K562 (cell line): ENCODE measurements around the gene SAP130. TPM values are rescaled to one million over a fixed set of nuclear protein-coding genes. Genes with fewer than 3 reads are reported as not detected.

Experiments used
- ATAC-seq: fragments of 200-7000 bp; cut with Tn5 transposase; 3 replicates; pipeline ENCODE4 v1.9.1; 2020; ENCODE audit warnings: moderate library complexity
- BruUV-seq: library from RNA; stranded (reverse); fragments of 400-500 nt; replicated peaks from 2 replicates; lab custom pipeline; 2021; lab: Mats Ljungman, UMichigan
- CTCF ChIA-PET: fragments of 300-600 bp; formaldehyde crosslinking; extraction: SDS; loops from one replicate; lab custom pipeline; 2021; ENCODE audit warnings: low intra/inter-chr PET ratio; lab: Yijun Ruan, JAX
- POLR2A ChIA-PET: fragments of 300-600, 350-650 bp; sonication (Branson Sonifier 250); formaldehyde crosslinking; extraction: SDS; loops from one replicate; lab custom pipeline; 2021; ENCODE audit warnings: antibody characterized with exemption, inconsistent platforms; lab: Yijun Ruan, JAX
- DNase-seq, 4 experiments: peaks; one replicate each; pipeline versions ENCODE4 v3.0.0 to v3.0.0-alpha.2; 2011 to 2018; ENCODE audit warnings: low spot score in 3 of 4, mixed read lengths in 3 of 4; ENCODE audit errors: extremely low read depth in 1 of 4
- FAIRE-seq: peaks from 2 replicates; lab custom pipeline; 2011; peaks lifted over from hg19 to GRCh38; lab: Jason Lieb, UNC
- H2AFZ ChIP-seq: 2 replicates; pipeline ENCODE4 v1.6.0; 2011; ENCODE audit warnings: low read depth, low read length, control low read depth, inconsistent platforms
- H3K27ac ChIP-seq: fragments of 200-600 bp; 3 replicates; pipeline ENCODE4 v1.8.0; 2011; ENCODE audit warnings: low read depth, mild to moderate bottlenecking, control low read depth, inconsistent platforms, low read length, moderate library complexity, mixed read lengths; ENCODE audit errors: extremely low read depth
- H3K27me3 ChIP-seq, 2 experiments: fragments of 300-600 bp in 1 of 2; 2 replicates in 1 of 2; 3 replicates in 1 of 2; pipeline versions ENCODE4 v1.6.0 to v1.8.0; 2011; ENCODE audit warnings: inconsistent platforms in 2 of 2, low read length in 2 of 2, mild to moderate bottlenecking in 1 of 2, mixed read lengths in 1 of 2, moderate library complexity in 1 of 2; ENCODE audit not compliant: control insufficient read depth in 2 of 2, insufficient read depth in 2 of 2
- H3K36me3 ChIP-seq: fragments of 300-600 bp; 3 replicates; pipeline ENCODE4 v1.8.0; 2011; ENCODE audit warnings: mild to moderate bottlenecking, low read length, inconsistent platforms; ENCODE audit not compliant: control insufficient read depth, insufficient read depth
- H3K4me1 ChIP-seq, 2 experiments: fragments of 200-600 bp in 1 of 2; replicated peaks in 1 of 2; 2 replicates in 1 of 2; 3 replicates in 1 of 2; pipeline versions ENCODE4 v1.5.1 to v1.8.0; 2011; ENCODE audit warnings: inconsistent platforms in 2 of 2, low read length in 2 of 2, mild to moderate bottlenecking in 1 of 2, mixed read lengths in 1 of 2, moderate library complexity in 1 of 2; ENCODE audit not compliant: control insufficient read depth in 2 of 2, insufficient read depth in 2 of 2
- H3K4me2 ChIP-seq: 2 replicates; pipeline ENCODE4 v1.6.1; 2011; ENCODE audit warnings: low read length, control low read depth, inconsistent platforms, mixed read lengths; ENCODE audit not compliant: insufficient read depth
- H3K4me3 ChIP-seq: fragments of 200-600 bp; sonication (generic), shearing (Covaris generic); 2 replicates; pipeline ENCODE4 v1.5.1; 2016; ENCODE audit warnings: control low read depth, inconsistent platforms
- H3K79me2 ChIP-seq: fragments of 200-600 bp; 3 replicates; pipeline ENCODE4 v1.8.0; 2011; ENCODE audit warnings: low read length, inconsistent platforms; ENCODE audit not compliant: control insufficient read depth, insufficient read depth
- H3K9ac ChIP-seq, 2 experiments: 2 replicates each; pipeline versions ENCODE4 v1.6.0 to v1.6.1; 2011; ENCODE audit warnings: low read depth in 2 of 2, low read length in 2 of 2, control low read depth in 1 of 2, inconsistent platforms in 1 of 2, mild to moderate bottlenecking in 1 of 2, mixed read lengths in 1 of 2; ENCODE audit not compliant: insufficient read depth in 1 of 2
- H3K9me1 ChIP-seq: one replicate; pipeline ENCODE4 v1.6.0; 2011; ENCODE audit warnings: inconsistent platforms, mild to moderate bottlenecking, low read length, moderate library complexity; ENCODE audit not compliant: control insufficient read depth, insufficient read depth
- H3K9me3 ChIP-seq: replicated peaks from 2 replicates; pipeline ENCODE4 v1.5.1; 2011; ENCODE audit warnings: low read depth, low read length, inconsistent platforms; ENCODE audit not compliant: control insufficient read depth, insufficient read depth
- H4K20me1 ChIP-seq: replicated peaks from 2 replicates; pipeline ENCODE4 v1.6.1; 2011; ENCODE audit warnings: low read length, inconsistent platforms, mixed read lengths; ENCODE audit not compliant: control insufficient read depth, insufficient read depth
- CBX3 ChIP-seq, 2 experiments: IDR thresholded peaks; 1 replicate in 1 of 2; 2 replicates in 1 of 2; pipeline ENCODE4 v1.6.1; 2012; ENCODE audit warnings: inconsistent platforms in 2 of 2, low read length in 2 of 2, borderline replicate concordance in 1 of 2, control low read depth in 1 of 2
- E2F6 ChIP-seq, 2 experiments: IDR thresholded peaks; 2 replicates each; pipeline ENCODE4 v1.6.1; 2011; ENCODE audit warnings: borderline replicate concordance in 1 of 2, control low read depth in 1 of 2, low read depth in 1 of 2, low read length in 1 of 2, mild to moderate bottlenecking in 1 of 2, mixed read lengths in 1 of 2, moderate library complexity in 1 of 2; ENCODE audit not compliant: insufficient read depth in 1 of 2, insufficient read length in 1 of 2, poor library complexity in 1 of 2, severe bottlenecking in 1 of 2; ENCODE audit errors: extremely low read depth in 1 of 2
- HDAC6 ChIP-seq: IDR thresholded peaks from 2 replicates; pipeline ENCODE4 v1.6.1; 2012; ENCODE audit warnings: low read depth, mild to moderate bottlenecking, control low read depth, inconsistent platforms, low read length, moderate library complexity
- NCOA2 ChIP-seq, 2 experiments: fragments of 450-650 bp; IDR thresholded peaks; 2 replicates each; pipeline ENCODE4 v1.6.1; 2018; ENCODE audit warnings: mild to moderate bottlenecking in 2 of 2, moderate library complexity in 1 of 2; ENCODE audit not compliant: partially characterized antibody in 2 of 2
- RBM22 ChIP-seq: fragments of 200-400 bp; formaldehyde crosslinking; IDR thresholded peaks from 2 replicates; pipeline ENCODE4 v1.6.1; 2018; ENCODE audit warnings: low read length, low read depth; ENCODE audit not compliant: poor library complexity, severe bottlenecking
- VEZF1 ChIP-seq: fragments of 200-800 bp; sonication (Bioruptor generic); IDR thresholded peaks from 2 replicates; pipeline ENCODE4 v1.6.1; 2017; ENCODE audit warnings: missing genetic modification characterization, missing compliant biosample characterization
- ZNF175 ChIP-seq: fragments of 200-800 bp; sonication (Bioruptor generic); IDR thresholded peaks from 2 replicates; pipeline ENCODE4 v1.6.1; 2016; ENCODE audit warnings: low read depth, mild to moderate bottlenecking, missing genetic modification characterization, missing compliant biosample characterization
- ZNF778 ChIP-seq: fragments of 450-650 bp; formaldehyde crosslinking; IDR thresholded peaks from 2 replicates; pipeline ENCODE4 v1.4.0; 2020; ENCODE audit warnings: mild to moderate bottlenecking, moderate library complexity
- WGBS: fragments of 100-300 bp; shearing (Covaris generic); methylation state at CpG from one replicate; pipeline ENCODE4 v1.1.6; 2016; ENCODE audit warnings: low coverage, mixed read lengths; ENCODE audit not compliant: insufficient coverage; ENCODE audit errors: missing lambda C conversion rate; 5-methylcytosine and 5-hydroxymethylcytosine counted together
- in situ Hi-C: fragments of 300-500 bp; cut with MboI; formaldehyde crosslinking; loops from 4 replicates; pipeline ENCODE4 v1.15.0; 2018; ENCODE audit warnings: inconsistent platforms, mixed read lengths
- intact Hi-C: fragments of 100-400 bp; cut with micrococcal nuclease; formaldehyde crosslinking; loops from 2 replicates; pipeline ENCODE4 v1.14.2; 2022
- polyA plus RNA-seq, 8 experiments: library from polyadenylated mRNA; depleted of rRNA in 4 of 8; stranded (reverse) in 5 of 8; unstranded in 3 of 8; fragments of >200 nt; fragmentation: Nextera tagmentation in 2 of 8; fragmentation: Illumina TruSeq in 1 of 8; extraction: Ambion mirVana in 2 of 8; extraction: Trizol in 1 of 8; gene quantifications; 2 replicates each; pipeline versions ENCODE4 v1.2.1 to v1.2.3, GENCODE V29; 2011 to 2014; ENCODE audit warnings: inconsistent platforms in 1 of 8, missing spikeins in 1 of 8
- total RNA-seq, 7 experiments: library from RNA; depleted of rRNA in 6 of 7; stranded (reverse); fragments of >200 nt in 6 of 7; fragmentation: Illumina TruSeq in 2 of 7; extraction: Trizol in 2 of 7; gene quantifications; 2 replicates each; pipeline versions ENCODE4 v1.2.1 to v1.2.3, GENCODE V29; 2011 to 2021; ENCODE audit warnings: low replicate concordance in 1 of 7

Gene SAP130
- total and polyA plus RNA-seq, 9 of the 15 experiments (the other 6 are each of a cell fraction or from before 2014, with no cell fraction given), result 4.5 to 33.4 (median 7.4) TPM

GRCh38 chr2:127961729-127962128 is 66.1 kb downstream of the SAP130 start:
- ATAC-seq (no peak), FAIRE-seq (no peak), DNase-seq (no peak)
- no peak overlapping the region for H3K4me3 ChIP-seq
- no peak overlapping the region for H3K9ac ChIP-seq
- H3K9me1 ChIP-seq, result no peaks in the 10 kb centered on the region
- H3K36me3 ChIP-seq, result peaks cover 37% of the 10 kb centered on the region; the same call in 2 of the 3 replicates
- in situ Hi-C loops, result no loop called here
- CTCF ChIA-PET, result no interaction called here
- H4K20me1 ChIP-seq, result no peaks in the 10 kb centered on the region
- no peaks in the 10 kb centered on the region for H3K9me3 ChIP-seq
- no TSS peak for BruUV-seq
- no peak overlapping the region for H3K4me2 ChIP-seq
- POLR2A ChIA-PET, result interaction anchor here (1.4 kb wide), 1 partner anchor 11 kb away, joined by 3 read pairs; no protein-coding TSS in a partner anchor
- TF ChIP-seq CBX3 (IDR thresholded peaks at IDR 0.05; ENCODE audit: borderline replicate concordance in 1 of 2, low read length in 2 of 2), result no peak
- TF ChIP-seq HDAC6, result no peak
- 94% methylated on average over 5 of the region's 5 CpGs for WGBS
- intact Hi-C loops, result loop anchor here (10.0 kb wide), 1 partner anchor 87 kb away; no protein-coding TSS in a partner anchor
- no peaks in the 10 kb centered on the region for H3K4me1 ChIP-seq
- H2AFZ ChIP-seq, result no peak overlapping the region
- no peak overlapping the region for H3K27ac ChIP-seq
- no peaks in the 10 kb centered on the region for H3K27me3 ChIP-seq
- H3K79me2 ChIP-seq, result no peaks in the 10 kb centered on the region

GRCh38 chr2:127957240-127957639 is 70.6 kb downstream of the SAP130 start:
- Histone ChIP-seq H3K27ac (no peak overlapping the region), H3K9me1 (no peaks in the 10 kb centered on the region), H2AFZ (no peak overlapping the region), H3K36me3 (peaks cover 56% of the 10 kb centered on the region), H3K4me1 (no peaks in the 10 kb centered on the region), H3K4me3 (no peak overlapping the region), H3K9me3 (no peaks in the 10 kb centered on the region), H3K9ac (no peak overlapping the region), H4K20me1 (no peaks in the 10 kb centered on the region), H3K27me3 (no peaks in the 10 kb centered on the region), H3K79me2 (no peaks in the 10 kb centered on the region), H3K4me2 (no peak overlapping the region)
- in situ Hi-C loops, result no loop called here
- FAIRE-seq (peak; percentile 23), DNase-seq (no peak), ATAC-seq (no peak)
- no TSS peak for BruUV-seq
- intact Hi-C loops, result no loop called here
- POLR2A ChIA-PET, result no interaction called here
- no peak for TF ChIP-seq ZNF778
- TF ChIP-seq VEZF1, result no peak
- TF ChIP-seq RBM22, result no peak
- TF ChIP-seq E2F6 (IDR thresholded peaks at IDR 0.05; ENCODE audit: borderline replicate concordance in 1 of 2, extremely low read depth in 1 of 2, insufficient read depth in 1 of 2, insufficient read length in 1 of 2, low read depth in 1 of 2, low read length in 1 of 2, poor library complexity in 1 of 2, severe bottlenecking in 1 of 2), result no peak
- TF ChIP-seq NCOA2 (IDR thresholded peaks at IDR 0.05; ENCODE audit: partially characterized antibody in 2 of 2), result no peak
- no peak for TF ChIP-seq ZNF175 (CRISPR knock-in tag)
- CTCF ChIA-PET, result no interaction called here
- 92% methylated on average over 6 of the region's 6 CpGs for WGBS
